ENCODE data around the gene CAMSAP2.

- TF ChIP-seq CTCF (optimal IDR thresholded peaks at IDR 0.05 in 1 of 3, IDR thresholded peaks at IDR 0.05 in 1 of 3, conservative IDR thresholded peaks at IDR 0.05 in 1 of 3; ENCODE audit: extremely low read depth in 1 of 3, insufficient read depth in 2 of 3, low read length in 3 of 3): no peak
- no peak for TF ChIP-seq EZH2 (IDR thresholded peaks at IDR 0.05; ENCODE audit: low read length)
These were observed 128.5 kb downstream of the CAMSAP2 start for GRCh38 chr1:200867018-200867811.

Data from keratinocyte (primary cell).